Body of pancreas (tissue), 4 donors: Measurements from ENCODE around the gene OSBPL6.

Experiments
- POLR2A ChIP-seq, 3 donors: fragments of 450-650 bp; IDR thresholded peaks; one replicate each; pipeline ENCODE4 v1.6.1; 2016; ENCODE audit warnings: antibody characterized with exemption in 3 of 3, mild to moderate bottlenecking in 2 of 3
- TF ChIP-seq, protein P1 (sequence below), 7 experiments: fragments of 450-650 bp in 4 of 7; fragments of 200-600 bp in 3 of 7; sonication (generic) in 3 of 7; IDR thresholded peaks; one replicate each; pipeline ENCODE4 v1.5.1; 2016 to 2019; ENCODE audit warnings: antibody characterized with exemption in 7 of 7

GRCh38 chr2:178159966-178160365 is 34.3 kb upstream of the OSBPL6 start:
- TF ChIP-seq, protein P1, sequence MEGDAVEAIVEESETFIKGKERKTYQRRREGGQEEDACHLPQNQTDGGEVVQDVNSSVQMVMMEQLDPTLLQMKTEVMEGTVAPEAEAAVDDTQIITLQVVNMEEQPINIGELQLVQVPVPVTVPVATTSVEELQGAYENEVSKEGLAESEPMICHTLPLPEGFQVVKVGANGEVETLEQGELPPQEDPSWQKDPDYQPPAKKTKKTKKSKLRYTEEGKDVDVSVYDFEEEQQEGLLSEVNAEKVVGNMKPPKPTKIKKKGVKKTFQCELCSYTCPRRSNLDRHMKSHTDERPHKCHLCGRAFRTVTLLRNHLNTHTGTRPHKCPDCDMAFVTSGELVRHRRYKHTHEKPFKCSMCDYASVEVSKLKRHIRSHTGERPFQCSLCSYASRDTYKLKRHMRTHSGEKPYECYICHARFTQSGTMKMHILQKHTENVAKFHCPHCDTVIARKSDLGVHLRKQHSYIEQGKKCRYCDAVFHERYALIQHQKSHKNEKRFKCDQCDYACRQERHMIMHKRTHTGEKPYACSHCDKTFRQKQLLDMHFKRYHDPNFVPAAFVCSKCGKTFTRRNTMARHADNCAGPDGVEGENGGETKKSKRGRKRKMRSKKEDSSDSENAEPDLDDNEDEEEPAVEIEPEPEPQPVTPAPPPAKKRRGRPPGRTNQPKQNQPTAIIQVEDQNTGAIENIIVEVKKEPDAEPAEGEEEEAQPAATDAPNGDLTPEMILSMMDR (IDR thresholded peaks at IDR 0.05), result no peak
- no peak for TF ChIP-seq POLR2A (IDR thresholded peaks at IDR 0.05)
